HCT116 (cell line): ENCODE data around the gene CDH4. TPM values are rescaled to one million over a fixed set of nuclear protein-coding genes. Genes with fewer than 3 reads are reported as not detected.

Source experiments
- ATAC-seq: fragments of 200-7000 bp; cut with Tn5 transposase; 2 replicates; pipeline ENCODE4 v1.9.1; 2020; ENCODE audit warnings: mild to moderate bottlenecking, moderate library complexity
- BruUV-seq: library from RNA; stranded (reverse); fragments of 400-500 nt; replicated peaks from 2 replicates; lab custom pipeline; 2021; lab: Mats Ljungman, UMichigan
- CTCF ChIA-PET: fragments of 300-600 bp; sonication (Branson Sonifier 250); formaldehyde crosslinking; loops from one replicate; lab custom pipeline; 2021; ENCODE audit warnings: antibody characterized with exemption; lab: Charles Lee
- POLR2A ChIA-PET: fragments of 300-600, 350-600 bp; sonication (Branson Sonifier 250); formaldehyde crosslinking; loops from one replicate; lab custom pipeline; 2021; ENCODE audit warnings: antibody characterized with exemption; lab: Charles Lee
- RAD21 ChIA-PET, 2 experiments: fragments of 300-600 bp; sonication (Branson Sonifier 250); formaldehyde crosslinking; loops; one replicate each; lab custom pipeline; 2023; ENCODE audit warnings: low total read pairs in 2 of 2; ENCODE audit not compliant: uncharacterized antibody in 2 of 2, unreplicated experiment in 2 of 2, low non-redundant PET in 1 of 2; lab: Charles Lee
- DNase-seq: peaks from one replicate; pipeline ENCODE4 v3.0.0-alpha.2; 2010; ENCODE audit warnings: low read depth, low spot score
- H2AFZ ChIP-seq: fragments of 200-600 bp; shearing (Covaris generic), sonication (generic); 2 replicates; pipeline ENCODE4 v1.6.1; 2017; ENCODE audit warnings: low read depth, mixed run types, mixed read lengths, antibody characterized with exemption, low read length; ENCODE audit not compliant: poor library complexity, severe bottlenecking
- H3K27ac ChIP-seq: 2 replicates; pipeline ENCODE4 v1.5.1; 2012; ENCODE audit warnings: low read depth, low read length
- H3K27me3 ChIP-seq: fragments of 200-600 bp; sonication (generic); 2 replicates; pipeline ENCODE4 v1.6.1; 2016; ENCODE audit warnings: mixed run types, low read length, mixed read lengths; ENCODE audit not compliant: insufficient read depth
- H3K36me3 ChIP-seq, 2 experiments: fragments of 200-500 bp in 1 of 2; fragments of 200-600 bp in 1 of 2; sonication (Bioruptor generic) in 1 of 2; sonication (generic) in 1 of 2; 2 replicates each; pipeline versions ENCODE4 v1.5.1 to v1.6.1; 2014 to 2016; ENCODE audit warnings: low read length in 2 of 2, inconsistent platforms in 1 of 2, mixed read lengths in 1 of 2, mixed run types in 1 of 2; ENCODE audit not compliant: insufficient read depth in 2 of 2, control insufficient read depth in 1 of 2
- H3K4me1 ChIP-seq, 2 experiments: fragments of 200-600 bp in 1 of 2; sonication (generic) in 1 of 2; 2 replicates each; pipeline versions ENCODE4 v1.5.1 to v1.6.1; 2012 to 2017; ENCODE audit warnings: low read length in 2 of 2, inconsistent platforms in 1 of 2, mild to moderate bottlenecking in 1 of 2, mixed read lengths in 1 of 2, mixed run types in 1 of 2, moderate library complexity in 1 of 2; ENCODE audit not compliant: insufficient read depth in 2 of 2, control insufficient read depth in 1 of 2
- H3K4me2 ChIP-seq: fragments of 200-600 bp; sonication (generic); 2 replicates; pipeline ENCODE4 v1.6.1; 2017; ENCODE audit warnings: mixed run types, low read length, mixed read lengths
- H3K4me3 ChIP-seq, 2 experiments: fragments of 200-600 bp in 1 of 2; sonication (generic) in 1 of 2; replicated peaks in 1 of 2; 2 replicates each; pipeline ENCODE4 v1.5.1; 2011 to 2016; ENCODE audit warnings: low read length in 2 of 2, control low read depth in 1 of 2, low read depth in 1 of 2, mild to moderate bottlenecking in 1 of 2, mixed read lengths in 1 of 2, mixed run types in 1 of 2
- H3K79me2 ChIP-seq: fragments of 200-600 bp; sonication (generic); 2 replicates; pipeline ENCODE4 v1.6.1; 2017; ENCODE audit warnings: mild to moderate bottlenecking, mixed run types, low read length, moderate library complexity, mixed read lengths; ENCODE audit not compliant: insufficient read depth
- H3K9ac ChIP-seq: fragments of 200-600 bp; sonication (generic); 2 replicates; pipeline ENCODE4 v1.6.1; 2016; ENCODE audit warnings: low read length, mixed read lengths
- H3K9me2 ChIP-seq: fragments of 200-600 bp; sonication (generic), shearing (Covaris generic); 2 replicates; pipeline ENCODE4 v1.6.1; 2017; ENCODE audit warnings: mixed run types, mild to moderate bottlenecking, moderate library complexity; ENCODE audit not compliant: insufficient read depth
- H3K9me3 ChIP-seq, 2 experiments: fragments of 200-500 bp in 1 of 2; fragments of 200-600 bp in 1 of 2; sonication (Bioruptor generic) in 1 of 2; sonication (generic) in 1 of 2; 2 replicates each; pipeline ENCODE4 v1.6.1; 2014 to 2017; ENCODE audit warnings: low read length in 2 of 2, mixed read lengths in 2 of 2, inconsistent platforms in 1 of 2, low read depth in 1 of 2, mild to moderate bottlenecking in 1 of 2, mixed run types in 1 of 2, moderate library complexity in 1 of 2; ENCODE audit not compliant: control insufficient read depth in 1 of 2, insufficient read depth in 1 of 2
- H4K20me1 ChIP-seq: fragments of 200-600 bp; sonication (generic), shearing (Covaris generic); 2 replicates; pipeline ENCODE4 v1.6.1; 2017; ENCODE audit warnings: mixed run types, mild to moderate bottlenecking, moderate library complexity; ENCODE audit not compliant: insufficient read depth
- CBX3 ChIP-seq: IDR thresholded peaks from 2 replicates; pipeline ENCODE4 v1.6.1; 2012; ENCODE audit warnings: low read depth
- EGR1 ChIP-seq: IDR thresholded peaks from 2 replicates; pipeline ENCODE4 v1.6.1; 2012; ENCODE audit warnings: low read depth
- ELF1 ChIP-seq: IDR thresholded peaks from 2 replicates; pipeline ENCODE4 v1.6.1; 2012; ENCODE audit warnings: low read depth, borderline replicate concordance
- EZH2 ChIP-seq: fragments of 200-600 bp; sonication (generic); IDR thresholded peaks from 2 replicates; pipeline ENCODE4 v1.6.1; 2017; ENCODE audit warnings: antibody characterized with exemption, mixed run types
- EZH2phosphoT487 ChIP-seq: fragments of 200-600 bp; IDR thresholded peaks from 2 replicates; pipeline ENCODE4 v1.6.1; 2018; ENCODE audit warnings: antibody characterized with exemption, borderline replicate concordance
- MAX ChIP-seq: IDR thresholded peaks from 2 replicates; pipeline ENCODE4 v1.6.1; 2012
- POLR2A ChIP-seq: IDR thresholded peaks from 2 replicates; pipeline ENCODE4 v1.7.0; 2011; ENCODE audit warnings: borderline replicate concordance; ENCODE audit not compliant: insufficient read depth, insufficient read length; ENCODE audit errors: extremely low read depth
- RAD21 ChIP-seq: IDR thresholded peaks from 2 replicates; pipeline ENCODE4 v1.6.1; 2012; ENCODE audit warnings: low read depth, mild to moderate bottlenecking
- REST ChIP-seq: IDR thresholded peaks from 2 replicates; pipeline ENCODE4 v1.6.1; 2012; ENCODE audit warnings: low read depth
- SIN3A ChIP-seq: IDR thresholded peaks from 2 replicates; pipeline ENCODE4 v1.6.1; 2012; ENCODE audit warnings: low read depth
- SP1 ChIP-seq: IDR thresholded peaks from 2 replicates; pipeline ENCODE4 v1.6.1; 2012; ENCODE audit warnings: low read depth
- SRF ChIP-seq: IDR thresholded peaks from 2 replicates; pipeline ENCODE4 v1.6.1; 2012; ENCODE audit warnings: low read depth
- YY1 ChIP-seq: IDR thresholded peaks from 2 replicates; pipeline ENCODE4 v1.6.1; 2011; ENCODE audit warnings: low read length, low read depth, moderate library complexity, mild to moderate bottlenecking; ENCODE audit not compliant: insufficient replicate concordance; ENCODE audit errors: extremely low read depth
- ZFX ChIP-seq: fragments of 450-650 bp; IDR thresholded peaks from 2 replicates; pipeline ENCODE4 v1.6.1; 2017
- ZNF274 ChIP-seq: fragments of 200-500 bp; sonication (Bioruptor generic); IDR thresholded peaks from 2 replicates; pipeline ENCODE4 v1.6.1; 2014; ENCODE audit warnings: mild to moderate bottlenecking, low read depth, low read length, inconsistent platforms
- intact Hi-C: fragments of 100-400 bp; cut with micrococcal nuclease; formaldehyde crosslinking; loops from 2 replicates; pipeline ENCODE4 v1.10.0; 2022
- total RNA-seq: library from RNA; stranded (reverse); gene quantifications from one replicate; pipeline ENCODE4 v1.2.1, GENCODE V29; 2021; ENCODE audit not compliant: unreplicated experiment

Gene CDH4
- total RNA-seq, 1 experiment from 2014 or later: not detected

- Histone ChIP-seq H2AFZ (no peak overlapping the region), H3K4me2 (no peak overlapping the region), H3K9me3 (peaks cover 14 to 23% of the 10 kb centered on the region in 2 experiments; a peak in 2 of 4 replicates), H3K9me2 (no peaks in the 10 kb centered on the region), H3K36me3 (no peaks in the 10 kb centered on the region), H3K79me2 (no peaks in the 10 kb centered on the region), H3K9ac (no peak overlapping the region), H3K4me3 (no peak overlapping the region), H3K27me3 (no peaks in the 10 kb centered on the region), H4K20me1 (no peaks in the 10 kb centered on the region), H3K4me1 (no peaks in the 10 kb centered on the region), H3K27ac (no peak overlapping the region)
- RAD21 ChIA-PET: no interaction called here
- TF ChIP-seq SRF (no peak), POLR2A (no peak), ZFX (no peak), EZH2phosphoT487 (no peak), ELF1 (no peak), MAX (no peak), YY1 (no peak), ZNF274 (no peak), SP1 (no peak), CBX3 (no peak), EZH2 (no peak), SIN3A (no peak), REST (no peak), RAD21 (no peak), EGR1 (no peak)
- intact Hi-C loops: no loop called here
- BruUV-seq: no TSS peak
- no peak for DNase-seq
- CTCF ChIA-PET: no interaction called here
- no peak for ATAC-seq
- POLR2A ChIA-PET: no interaction called here
Measured at GRCh38 chr20:61284752-61285151, 32.7 kb downstream of the CDH4 start.
